ENCODE results near the gene PARD3B.

DNA sequence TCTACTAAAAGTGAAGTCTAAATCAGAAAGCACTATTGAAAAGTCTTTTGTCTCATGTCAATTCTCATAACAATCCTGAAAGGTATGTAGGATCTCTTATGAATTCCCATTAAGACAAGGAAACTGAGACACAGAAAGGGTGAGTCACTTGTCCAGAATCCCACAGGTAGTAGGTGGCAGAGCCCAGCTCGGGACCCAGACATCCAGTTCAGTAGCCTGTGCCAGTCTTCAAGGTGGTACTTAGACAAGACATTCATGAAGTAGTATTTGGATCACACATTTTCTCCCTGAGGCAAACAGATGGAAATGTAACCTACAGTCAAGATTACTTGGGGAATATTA, 14.8 kb upstream of the PARD3B start:
- TF ChIP-seq FOXA1 (IDR thresholded peaks at IDR 0.05) (no peak), SP1 (IDR thresholded peaks at IDR 0.05) (no peak), LEF1 (IDR thresholded peaks at IDR 0.05; ENCODE audit: borderline replicate concordance) (no peak), FOXM1 (IDR thresholded peaks at IDR 0.05; ENCODE audit: borderline replicate concordance) (no peak), BHLHE40 (IDR thresholded peaks at IDR 0.05; ENCODE audit: borderline replicate concordance) (no peak), ARNT (IDR thresholded peaks at IDR 0.05) (no peak), SUZ12 (IDR thresholded peaks at IDR 0.05) (no peak), ELF4 (IDR thresholded peaks at IDR 0.05) (no peak), HDGF (IDR thresholded peaks at IDR 0.05; ENCODE audit: borderline replicate concordance) (no peak), TARDBP (IDR thresholded peaks at IDR 0.05) (no peak)
- TF ChIP-seq, protein P1, sequence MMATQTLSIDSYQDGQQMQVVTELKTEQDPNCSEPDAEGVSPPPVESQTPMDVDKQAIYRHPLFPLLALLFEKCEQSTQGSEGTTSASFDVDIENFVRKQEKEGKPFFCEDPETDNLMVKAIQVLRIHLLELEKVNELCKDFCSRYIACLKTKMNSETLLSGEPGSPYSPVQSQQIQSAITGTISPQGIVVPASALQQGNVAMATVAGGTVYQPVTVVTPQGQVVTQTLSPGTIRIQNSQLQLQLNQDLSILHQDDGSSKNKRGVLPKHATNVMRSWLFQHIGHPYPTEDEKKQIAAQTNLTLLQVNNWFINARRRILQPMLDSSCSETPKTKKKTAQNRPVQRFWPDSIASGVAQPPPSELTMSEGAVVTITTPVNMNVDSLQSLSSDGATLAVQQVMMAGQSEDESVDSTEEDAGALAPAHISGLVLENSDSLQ (IDR thresholded peaks at IDR 0.05): no peak
